Mesothelial cell of epicardium (in vitro differentiated cells): ENCODE results near the gene CRYBG1. TPM values are rescaled to one million over a fixed set of nuclear protein-coding genes. Genes with fewer than 3 reads are reported as not detected.
"Not testable (repeated sequence)": the region's sequence is repeated elsewhere in the genome, so short reads cannot be mapped to it uniquely, and the experiment has no call there.

ENCODE experiments used
- DNase-seq, 2 experiments: peaks; one replicate each; pipeline ENCODE4 v3.0.0; 2021; ENCODE audit warnings: low spot score in 2 of 2; ENCODE audit not compliant: unreplicated experiment in 2 of 2
- H3K27ac Mint-ChIP-seq: 2 replicates; pipeline ENCODE4 v1.8.0; 2021; ENCODE audit warnings: mixed read lengths
- H3K27me3 Mint-ChIP-seq: 2 replicates; pipeline ENCODE4 v1.8.0; 2021; ENCODE audit warnings: low read depth, mixed read lengths
- H3K36me3 Mint-ChIP-seq: 2 replicates; pipeline ENCODE4 v1.8.0; 2021; ENCODE audit warnings: mixed read lengths
- H3K4me1 Mint-ChIP-seq: 2 replicates; pipeline ENCODE4 v1.8.0; 2021; ENCODE audit warnings: mixed read lengths
- H3K4me3 Mint-ChIP-seq: 2 replicates; pipeline ENCODE4 v1.8.0; 2021; ENCODE audit warnings: mild to moderate bottlenecking, moderate library complexity, mixed read lengths
- H3K9me3 Mint-ChIP-seq: 2 replicates; pipeline ENCODE4 v1.8.0; 2021; ENCODE audit warnings: mixed read lengths
- total RNA-seq: library from RNA; stranded (reverse); gene quantifications from 3 replicates; pipeline ENCODE4 v1.2.1, GENCODE V29; 2021
- TF ChIP-seq, protein P1 (sequence below): fragments of 200-600 bp; sonication (generic); IDR thresholded peaks from one replicate; pipeline ENCODE4 v1.5.0; 2021; ENCODE audit warnings: antibody characterized with exemption; ENCODE audit not compliant: unreplicated experiment

CRYBG1 gene
- total RNA-seq, 1 donor from 2014 or later = 0.74 TPM

DNA sequence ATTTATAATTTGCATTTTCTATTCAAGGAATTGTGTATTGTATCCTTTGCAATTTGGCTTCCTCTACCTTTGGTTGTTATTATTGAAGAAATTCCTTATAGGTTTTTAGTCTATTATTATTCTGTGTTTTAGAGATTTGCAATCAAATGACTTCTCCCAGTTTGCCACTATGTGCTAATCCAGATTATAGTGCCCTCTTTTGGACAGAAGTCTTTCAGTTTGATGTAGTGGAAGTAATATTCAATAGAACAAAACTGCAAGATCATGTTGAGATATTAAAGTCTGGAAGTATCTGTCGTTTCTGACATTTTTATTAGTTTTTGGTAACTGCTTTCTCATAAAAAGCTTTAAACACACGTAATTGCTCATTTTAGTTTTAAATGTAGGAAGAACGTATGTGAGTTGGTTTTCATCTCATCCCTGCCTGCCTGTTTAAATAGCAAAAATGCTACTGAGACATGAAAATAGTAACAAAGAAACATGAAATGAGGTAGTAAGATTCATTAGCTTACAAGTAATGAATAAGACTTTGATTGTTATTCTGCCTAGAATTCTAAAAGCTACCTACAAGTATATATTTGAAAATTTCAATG, 195.9 kb downstream of the CRYBG1 start:
- Mint-ChIP-seq H3K4me3 (no peak overlapping the region), H3K27me3 (no peaks in the 10 kb centered on the region), H3K4me1 (peaks cover 4% of the 10 kb centered on the region), H3K27ac (no peak overlapping the region), H3K9me3 (peaks cover 2% of the 10 kb centered on the region), H3K36me3 (no peaks in the 10 kb centered on the region)
- TF ChIP-seq, protein P1, sequence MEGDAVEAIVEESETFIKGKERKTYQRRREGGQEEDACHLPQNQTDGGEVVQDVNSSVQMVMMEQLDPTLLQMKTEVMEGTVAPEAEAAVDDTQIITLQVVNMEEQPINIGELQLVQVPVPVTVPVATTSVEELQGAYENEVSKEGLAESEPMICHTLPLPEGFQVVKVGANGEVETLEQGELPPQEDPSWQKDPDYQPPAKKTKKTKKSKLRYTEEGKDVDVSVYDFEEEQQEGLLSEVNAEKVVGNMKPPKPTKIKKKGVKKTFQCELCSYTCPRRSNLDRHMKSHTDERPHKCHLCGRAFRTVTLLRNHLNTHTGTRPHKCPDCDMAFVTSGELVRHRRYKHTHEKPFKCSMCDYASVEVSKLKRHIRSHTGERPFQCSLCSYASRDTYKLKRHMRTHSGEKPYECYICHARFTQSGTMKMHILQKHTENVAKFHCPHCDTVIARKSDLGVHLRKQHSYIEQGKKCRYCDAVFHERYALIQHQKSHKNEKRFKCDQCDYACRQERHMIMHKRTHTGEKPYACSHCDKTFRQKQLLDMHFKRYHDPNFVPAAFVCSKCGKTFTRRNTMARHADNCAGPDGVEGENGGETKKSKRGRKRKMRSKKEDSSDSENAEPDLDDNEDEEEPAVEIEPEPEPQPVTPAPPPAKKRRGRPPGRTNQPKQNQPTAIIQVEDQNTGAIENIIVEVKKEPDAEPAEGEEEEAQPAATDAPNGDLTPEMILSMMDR = no peak
- no peak for DNase-seq

DNA sequence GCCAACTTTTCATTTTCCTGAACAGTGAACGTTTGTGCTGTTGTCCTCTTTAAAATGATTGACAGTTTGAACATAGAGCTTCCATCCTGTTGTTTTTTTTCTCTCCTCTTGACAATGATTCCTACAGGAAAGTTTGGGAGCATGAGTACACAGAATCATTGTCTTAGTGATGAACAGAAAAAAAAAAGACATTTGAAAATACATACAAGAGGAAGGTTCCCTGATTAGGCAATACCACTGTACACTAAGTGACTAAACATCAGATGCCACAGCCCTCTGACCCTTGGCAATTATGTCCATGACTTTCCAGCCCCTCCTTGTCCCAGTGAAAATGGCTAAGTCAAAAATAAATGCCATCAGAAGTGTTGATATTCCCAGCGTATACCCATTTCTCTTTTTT, 197.3 kb downstream of the CRYBG1 start:
- Mint-ChIP-seq H3K36me3 (no peaks in the 10 kb centered on the region), H3K27me3 (no peaks in the 10 kb centered on the region), H3K9me3 (no peaks in the 10 kb centered on the region), H3K27ac (no peak overlapping the region), H3K4me1 (peaks cover 10% of the 10 kb centered on the region), H3K4me3 (no peak overlapping the region)
- TF ChIP-seq, protein P1 = no peak
- DNase-seq = no peak

DNA sequence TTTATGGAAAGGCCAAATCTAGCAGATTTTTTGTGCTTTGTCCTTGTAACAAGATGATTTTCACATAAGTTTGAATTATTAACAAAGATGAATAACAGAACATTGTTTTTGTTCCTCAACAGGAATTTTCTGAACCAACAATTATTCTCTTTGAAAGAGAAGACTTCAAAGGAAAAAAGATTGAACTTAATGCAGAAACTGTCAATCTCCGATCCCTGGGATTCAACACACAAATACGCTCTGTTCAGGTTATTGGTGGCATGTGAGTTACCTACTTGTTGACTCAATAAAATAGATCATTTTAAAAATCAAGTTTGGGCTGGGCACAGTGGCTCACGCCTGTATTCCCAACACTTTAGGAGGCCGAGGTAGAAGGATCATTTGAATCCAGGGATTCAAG, 197.8 kb downstream of the CRYBG1 start:
- H3K27ac Mint-ChIP-seq = no peak overlapping the region
- H3K9me3 Mint-ChIP-seq = no peaks in the 10 kb centered on the region
- peaks cover 10% of the 10 kb centered on the region for H3K4me1 Mint-ChIP-seq
- H3K27me3 Mint-ChIP-seq = no peaks in the 10 kb centered on the region
- no peak overlapping the region for H3K4me3 Mint-ChIP-seq
- H3K36me3 Mint-ChIP-seq = no peaks in the 10 kb centered on the region
- TF ChIP-seq, protein P1 = no peak
- no peak for DNase-seq

DNA sequence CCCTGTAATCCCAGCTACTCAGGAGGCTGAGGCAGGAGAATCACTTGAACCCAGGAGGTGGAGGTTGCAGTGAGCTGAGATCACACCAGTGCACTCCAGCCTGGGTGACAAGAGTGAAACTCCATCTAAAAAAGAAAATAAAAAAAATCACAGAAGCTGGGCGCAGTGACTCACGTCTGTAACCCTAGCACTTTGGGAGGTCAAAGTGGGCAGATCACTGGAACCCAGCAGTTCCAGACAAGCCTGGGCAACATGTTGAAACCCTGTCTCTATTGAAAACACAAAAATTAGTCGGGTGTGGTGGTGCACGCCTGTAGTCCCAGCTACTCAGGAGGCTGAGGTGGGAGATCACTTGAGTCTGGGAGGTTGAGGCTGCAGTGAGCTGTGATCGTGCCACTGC, 199.1 kb downstream of the CRYBG1 start:
- H3K27me3 Mint-ChIP-seq, H3K4me1 Mint-ChIP-seq, DNase-seq, H3K9me3 Mint-ChIP-seq, H3K27ac Mint-ChIP-seq, H3K4me3 Mint-ChIP-seq, H3K36me3 Mint-ChIP-seq: not testable (repeated sequence)

DNA sequence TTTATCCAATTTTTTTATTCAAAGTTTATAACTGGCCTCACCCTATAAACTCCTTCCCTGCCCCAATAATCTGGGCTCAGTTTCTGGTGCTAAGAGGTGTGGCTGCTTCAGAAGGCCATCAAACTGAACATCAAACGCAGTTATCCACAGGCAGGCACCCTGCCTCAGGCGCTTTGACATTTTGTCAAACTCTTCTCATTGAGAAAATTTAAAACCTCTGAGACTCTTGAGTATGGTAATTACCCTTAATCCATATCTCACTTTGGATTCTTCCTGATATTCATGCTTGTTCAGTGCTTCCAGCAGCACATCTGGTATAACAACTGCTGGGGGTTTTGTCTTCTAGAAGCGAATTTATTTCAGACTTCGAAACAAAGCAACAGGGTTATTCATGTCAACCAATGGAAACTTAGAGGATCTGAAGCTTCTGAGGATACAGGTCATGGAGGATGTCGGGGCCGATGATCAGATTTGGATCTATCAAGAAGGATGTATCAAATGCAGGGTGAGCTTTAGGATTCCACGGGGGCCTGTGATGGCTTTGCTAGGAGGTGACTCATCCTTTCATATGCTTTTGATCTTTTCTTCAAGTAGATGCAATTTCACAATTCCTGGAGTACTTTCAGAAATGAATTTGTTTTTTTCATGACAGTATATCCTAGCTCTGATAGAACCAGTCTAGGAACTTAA, 200.6 kb downstream of the CRYBG1 start:
- H3K4me3 Mint-ChIP-seq = no peak overlapping the region
- TF ChIP-seq, protein P1 = no peak
- H3K4me1 Mint-ChIP-seq = peaks cover 10% of the 10 kb centered on the region
- H3K27ac Mint-ChIP-seq = no peak overlapping the region
- H3K36me3 Mint-ChIP-seq = no peaks in the 10 kb centered on the region
- no peak for DNase-seq
- no peaks in the 10 kb centered on the region for H3K27me3 Mint-ChIP-seq
- no peaks in the 10 kb centered on the region for H3K9me3 Mint-ChIP-seq

DNA sequence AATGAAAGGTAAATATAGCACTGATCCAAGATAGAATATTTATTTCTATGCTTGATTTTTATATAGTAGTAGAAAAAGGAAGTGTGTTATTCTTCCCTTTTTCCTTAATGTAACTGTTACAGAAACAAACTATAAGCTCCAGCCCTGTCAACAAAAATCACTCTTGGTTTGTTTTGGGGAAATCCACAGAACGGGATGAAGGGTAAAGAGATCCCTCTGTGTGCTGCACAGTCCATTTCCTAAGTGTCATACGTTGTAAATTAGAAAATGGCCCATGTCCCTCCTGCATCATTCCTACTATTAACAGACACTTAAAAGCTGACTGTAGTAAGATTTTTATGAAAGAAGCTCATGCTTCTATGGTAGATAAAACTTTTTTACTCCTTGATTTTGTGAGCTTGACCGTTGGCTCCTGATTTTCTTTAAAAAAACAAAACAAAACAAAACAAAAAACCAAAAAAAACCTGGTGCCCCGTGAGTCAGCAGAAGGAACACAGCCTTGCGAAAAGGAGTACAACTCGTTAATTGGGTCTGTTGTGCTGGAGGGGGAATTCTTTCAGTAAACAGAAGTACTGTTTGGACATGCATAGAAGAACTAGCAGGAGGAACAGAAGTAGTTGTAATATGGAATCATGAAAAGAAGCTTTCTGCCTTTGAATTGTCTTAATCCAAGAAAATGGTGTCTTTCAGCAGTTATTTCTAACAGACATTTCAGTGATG, 201.3 kb downstream of the CRYBG1 start:
- no peaks in the 10 kb centered on the region for H3K9me3 Mint-ChIP-seq
- H3K27ac Mint-ChIP-seq = peak overlapping the region; percentile 53
- no peak overlapping the region for H3K4me3 Mint-ChIP-seq
- H3K27me3 Mint-ChIP-seq = no peaks in the 10 kb centered on the region
- DNase-seq = no peak
- no peaks in the 10 kb centered on the region for H3K36me3 Mint-ChIP-seq
- TF ChIP-seq, protein P1 = no peak
- H3K4me1 Mint-ChIP-seq = peaks cover 10% of the 10 kb centered on the region
